SU-DHL-6 (cell line): ENCODE data around the gene ADCYAP1R1.

ENCODE experiments used
- H2AFZ ChIP-seq: fragments of 200-600 bp; sonication (generic); 2 replicates; pipeline ENCODE4 v1.6.1; 2014; ENCODE audit warnings: low read depth, mild to moderate bottlenecking, moderate library complexity, mixed read lengths, antibody characterized with exemption, low read length; ENCODE audit not compliant: severe bottlenecking
- H3F3A ChIP-seq: fragments of 200-600 bp; shearing (Covaris generic); 2 replicates; pipeline ENCODE4 v1.6.0; 2016; ENCODE audit warnings: antibody characterized with exemption, mild to moderate bottlenecking; ENCODE audit not compliant: insufficient read depth
- H3K27ac ChIP-seq: fragments of 200-600 bp; sonication (generic); 2 replicates; pipeline ENCODE4 v1.5.1; 2016; ENCODE audit warnings: low read depth, mild to moderate bottlenecking, low read length, moderate library complexity, mixed read lengths
- H3K27me3 ChIP-seq: fragments of 200-600 bp; sonication (generic), shearing (Covaris generic); 2 replicates; pipeline ENCODE4 v1.6.0; 2014; ENCODE audit warnings: mild to moderate bottlenecking, low read length
- H3K36me3 ChIP-seq: fragments of 200-600 bp; sonication (generic); 2 replicates; pipeline ENCODE4 v1.6.1; 2014; ENCODE audit warnings: mild to moderate bottlenecking, low read length, mixed read lengths
- H3K4me2 ChIP-seq: fragments of 300-600, 200-600 bp; shearing (Covaris generic), sonication (generic); 2 replicates; pipeline ENCODE4 v1.6.0; 2014; ENCODE audit warnings: low read length, low read depth, mild to moderate bottlenecking; ENCODE audit not compliant: poor library complexity, severe bottlenecking
- H3K4me3 ChIP-seq: fragments of 200-600 bp; sonication (generic); 2 replicates; pipeline ENCODE4 v1.5.1; 2014; ENCODE audit warnings: antibody characterized with exemption, low read length, mild to moderate bottlenecking, mixed read lengths; ENCODE audit not compliant: insufficient read depth, poor library complexity, severe bottlenecking
- H3K79me2 ChIP-seq: fragments of 200-600 bp; sonication (generic); 2 replicates; pipeline ENCODE4 v1.6.1; 2014; ENCODE audit warnings: mild to moderate bottlenecking, low read length, moderate library complexity; ENCODE audit not compliant: insufficient read depth
- H3K9ac ChIP-seq: fragments of 200-600 bp; sonication (generic); 2 replicates; pipeline ENCODE4 v1.7.0; 2014; ENCODE audit warnings: mild to moderate bottlenecking, low read length
- H3K9me2 ChIP-seq: fragments of 200-600 bp; sonication (generic); replicated peaks from 2 replicates; pipeline ENCODE4 v1.6.1; 2014; ENCODE audit warnings: low read length; ENCODE audit not compliant: insufficient read depth
- H3K9me3 ChIP-seq: fragments of 200-600 bp; sonication (generic); 2 replicates; pipeline ENCODE4 v1.6.1; 2014; ENCODE audit warnings: low read length, mixed read lengths; ENCODE audit not compliant: insufficient read depth
- H4K20me1 ChIP-seq: fragments of 200-600 bp; sonication (generic); 2 replicates; pipeline ENCODE4 v1.6.1; 2014; ENCODE audit warnings: low read depth, mild to moderate bottlenecking, antibody characterized with exemption, low read length, moderate library complexity, mixed read lengths
- CTCF ChIP-seq: fragments of 200-600 bp; sonication (generic); IDR thresholded peaks from one replicate; pipeline ENCODE4 v1.5.1; 2017; ENCODE audit warnings: antibody characterized with exemption, mild to moderate bottlenecking, low read length, moderate library complexity; ENCODE audit not compliant: insufficient read depth, poor library complexity, severe bottlenecking
- EZH2phosphoT487 ChIP-seq: fragments of 200-600 bp; sonication (generic), shearing (Covaris generic); conservative IDR thresholded peaks from 2 replicates; pipeline ENCODE4 v1.6.1; 2018; ENCODE audit warnings: mild to moderate bottlenecking, antibody characterized with exemption, low read length, moderate library complexity, mixed read lengths

The ADCYAP1R1 gene

GRCh38 chr7:31107106-31108090 is 55.3 kb downstream of the ADCYAP1R1 start:
- Histone ChIP-seq H3K9me2 (no peaks in the 10 kb centered on the region), H3K27ac (no peak overlapping the region), H4K20me1 (no peaks in the 10 kb centered on the region), H3K36me3 (no peaks in the 10 kb centered on the region), H3K4me2 (no peak overlapping the region), H3F3A (no peaks in the 10 kb centered on the region), H3K9me3 (no peaks in the 10 kb centered on the region), H3K27me3 (no peaks in the 10 kb centered on the region), H3K4me3 (no peak overlapping the region), H2AFZ (no peak overlapping the region), H3K9ac (no peak overlapping the region), H3K79me2 (no peaks in the 10 kb centered on the region)
- TF ChIP-seq EZH2phosphoT487 (no peak), CTCF (no peak)

- Histone ChIP-seq H3K27me3 (no peaks in the 10 kb centered on the region), H3K79me2 (no peaks in the 10 kb centered on the region), H3K27ac (no peak overlapping the region), H3K9ac (no peak overlapping the region), H3K36me3 (no peaks in the 10 kb centered on the region), H3K9me2 (no peaks in the 10 kb centered on the region), H3F3A (no peaks in the 10 kb centered on the region), H3K4me3 (no peak overlapping the region), H2AFZ (no peak overlapping the region), H4K20me1 (no peaks in the 10 kb centered on the region), H3K4me2 (no peak overlapping the region), H3K9me3 (no peaks in the 10 kb centered on the region)
- TF ChIP-seq CTCF (no peak), EZH2phosphoT487 (no peak)
Measured at GRCh38 chr7:31108097-31108657, 56.1 kb downstream of the ADCYAP1R1 start.

GRCh38 chr7:31109751-31110150 is 57.6 kb downstream of the ADCYAP1R1 start:
- no peaks in the 10 kb centered on the region for H3K27me3 ChIP-seq
- H3K9me2 ChIP-seq, result no peaks in the 10 kb centered on the region
- no peaks in the 10 kb centered on the region for H3K9me3 ChIP-seq
- H3K36me3 ChIP-seq, result no peaks in the 10 kb centered on the region
- no peak overlapping the region for H3K9ac ChIP-seq
- H3F3A ChIP-seq, result no peaks in the 10 kb centered on the region
- no peak overlapping the region for H3K4me2 ChIP-seq
- no peaks in the 10 kb centered on the region for H4K20me1 ChIP-seq
- TF ChIP-seq EZH2phosphoT487 (no peak), CTCF (no peak)
- H3K79me2 ChIP-seq, result no peaks in the 10 kb centered on the region
- no peak overlapping the region for H3K27ac ChIP-seq
- H2AFZ ChIP-seq, result no peak overlapping the region
- no peak overlapping the region for H3K4me3 ChIP-seq
